EL (cell line): ENCODE results near the gene CLSTN3.

Experiments used
- DNase-seq: peaks from one replicate; pipeline ENCODE4 v3.0.0-alpha.2; 2016

CLSTN3 gene

GRCh38 chr12:7193674-7194073, 63.5 kb downstream of the CLSTN3 start:
- no peak for DNase-seq

- no peak for DNase-seq
Measured at GRCh38 chr12:7197841-7198240, 67.7 kb downstream of the CLSTN3 start.

GRCh38 chr12:7203109-7203508, 72.9 kb downstream of the CLSTN3 start:
- no peak for DNase-seq

- DNase-seq: no peak
Measured at GRCh38 chr12:7205091-7205490, 74.9 kb downstream of the CLSTN3 start.

GRCh38 chr12:7206691-7207090, 76.5 kb downstream of the CLSTN3 start:
- DNase-seq: no peak

GRCh38 chr12:7207866-7208625, 77.9 kb downstream of the CLSTN3 start:
- DNase-seq: no peak
